Vagina (tissue), 2 donors: Measurements from ENCODE around the gene SFN.

Experiments
- POLR2A ChIP-seq, 2 donors: fragments of 450-650 bp; IDR thresholded peaks; one replicate each; pipeline ENCODE4 v1.6.1; 2017; ENCODE audit warnings: antibody characterized with exemption in 2 of 2, mild to moderate bottlenecking in 2 of 2, moderate library complexity in 2 of 2
- TF ChIP-seq, protein P1 (sequence below), 3 experiments: fragments of 450-650 bp in 2 of 3; fragments of 200-600 bp in 1 of 3; sonication (generic) in 1 of 3; IDR thresholded peaks; one replicate each; pipeline ENCODE4 v1.5.1; 2017 to 2019; ENCODE audit warnings: antibody characterized with exemption in 3 of 3, mild to moderate bottlenecking in 2 of 3, moderate library complexity in 2 of 3

DNA sequence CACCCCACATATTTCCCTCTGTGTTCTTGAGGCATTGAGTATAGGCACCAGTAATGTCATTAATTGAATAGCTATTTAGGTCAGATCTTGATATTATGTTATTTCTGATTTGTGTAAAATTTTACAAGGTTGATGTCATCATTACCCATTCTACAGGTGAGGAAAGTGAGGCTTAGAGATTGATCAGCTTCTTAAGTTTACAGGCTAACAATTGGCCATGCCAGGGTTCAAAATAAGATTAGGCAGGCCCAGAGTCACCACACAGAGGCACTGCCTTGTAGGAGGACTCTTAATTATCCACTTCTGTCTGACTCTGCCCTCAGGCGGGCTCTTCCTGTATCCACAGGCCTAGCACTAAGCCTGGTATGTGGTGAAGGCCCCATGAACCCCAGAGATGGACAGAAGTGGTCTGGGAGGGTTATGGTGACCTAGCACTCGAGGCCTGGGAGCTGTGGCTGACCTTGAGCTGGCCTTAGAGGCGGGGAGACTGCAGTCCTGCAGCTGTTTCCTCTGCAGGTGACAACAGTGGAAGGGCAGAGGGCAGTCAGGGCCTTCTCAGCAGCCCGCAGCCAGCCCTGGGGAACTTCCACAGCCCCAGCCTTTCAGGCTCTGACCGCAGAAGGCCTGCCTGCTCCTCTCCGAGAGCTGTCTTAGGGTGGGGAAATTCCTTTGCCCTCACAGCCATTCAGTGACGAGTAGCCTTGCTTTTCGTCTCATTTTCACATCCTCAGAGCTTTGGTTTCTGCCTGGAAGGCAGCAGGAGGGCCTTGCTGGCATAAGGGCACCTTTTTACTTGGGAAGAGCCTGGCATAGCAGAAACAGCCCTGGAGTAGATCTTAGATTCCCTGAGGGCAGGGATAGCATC is 24.2 kb upstream of the SFN start:
- TF ChIP-seq, protein P1, sequence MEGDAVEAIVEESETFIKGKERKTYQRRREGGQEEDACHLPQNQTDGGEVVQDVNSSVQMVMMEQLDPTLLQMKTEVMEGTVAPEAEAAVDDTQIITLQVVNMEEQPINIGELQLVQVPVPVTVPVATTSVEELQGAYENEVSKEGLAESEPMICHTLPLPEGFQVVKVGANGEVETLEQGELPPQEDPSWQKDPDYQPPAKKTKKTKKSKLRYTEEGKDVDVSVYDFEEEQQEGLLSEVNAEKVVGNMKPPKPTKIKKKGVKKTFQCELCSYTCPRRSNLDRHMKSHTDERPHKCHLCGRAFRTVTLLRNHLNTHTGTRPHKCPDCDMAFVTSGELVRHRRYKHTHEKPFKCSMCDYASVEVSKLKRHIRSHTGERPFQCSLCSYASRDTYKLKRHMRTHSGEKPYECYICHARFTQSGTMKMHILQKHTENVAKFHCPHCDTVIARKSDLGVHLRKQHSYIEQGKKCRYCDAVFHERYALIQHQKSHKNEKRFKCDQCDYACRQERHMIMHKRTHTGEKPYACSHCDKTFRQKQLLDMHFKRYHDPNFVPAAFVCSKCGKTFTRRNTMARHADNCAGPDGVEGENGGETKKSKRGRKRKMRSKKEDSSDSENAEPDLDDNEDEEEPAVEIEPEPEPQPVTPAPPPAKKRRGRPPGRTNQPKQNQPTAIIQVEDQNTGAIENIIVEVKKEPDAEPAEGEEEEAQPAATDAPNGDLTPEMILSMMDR (IDR thresholded peaks at IDR 0.05) = no peak
- TF ChIP-seq POLR2A (IDR thresholded peaks at IDR 0.05) = no peak
